Fibroblast of pulmonary artery (primary cell): ENCODE data around the gene ATOSB.

Experiments used
- DNase-seq: peaks from one replicate; pipeline ENCODE4 v3.0.0-alpha.2; 2010; ENCODE audit warnings: low read depth
- H3K4me3 ChIP-seq: replicated peaks from 2 replicates; pipeline ENCODE4 v1.5.1; 2011; ENCODE audit warnings: low read depth, mild to moderate bottlenecking, control low read depth, low read length, moderate library complexity
- TF ChIP-seq, protein P1 (sequence below): IDR thresholded peaks from 2 replicates; pipeline ENCODE4 v1.5.1; 2011; ENCODE audit warnings: mild to moderate bottlenecking, control low read depth, low read length, inconsistent platforms; ENCODE audit errors: missing control alignments

Gene ATOSB

DNA sequence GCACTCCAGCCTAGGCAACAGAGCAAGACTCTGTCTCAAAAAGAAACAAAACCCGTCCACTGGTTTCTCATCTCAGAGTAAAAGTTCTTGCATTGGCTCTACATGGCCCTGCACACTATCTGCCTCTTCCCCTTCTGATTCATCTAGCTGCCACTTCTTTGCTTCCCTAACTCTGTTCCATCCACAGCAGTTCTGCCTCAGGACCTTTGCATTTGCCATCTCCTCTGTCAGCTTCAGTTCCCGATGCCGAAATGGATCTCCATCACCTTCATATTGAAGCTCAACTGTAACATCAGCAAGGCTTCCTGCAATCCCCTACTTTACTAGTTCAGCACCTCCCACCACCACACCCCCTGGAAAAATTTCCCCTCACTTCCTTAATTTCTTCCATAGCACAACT lies 18.1 kb downstream of the ATOSB start:
- DNase-seq: no peak
- TF ChIP-seq, protein P1, sequence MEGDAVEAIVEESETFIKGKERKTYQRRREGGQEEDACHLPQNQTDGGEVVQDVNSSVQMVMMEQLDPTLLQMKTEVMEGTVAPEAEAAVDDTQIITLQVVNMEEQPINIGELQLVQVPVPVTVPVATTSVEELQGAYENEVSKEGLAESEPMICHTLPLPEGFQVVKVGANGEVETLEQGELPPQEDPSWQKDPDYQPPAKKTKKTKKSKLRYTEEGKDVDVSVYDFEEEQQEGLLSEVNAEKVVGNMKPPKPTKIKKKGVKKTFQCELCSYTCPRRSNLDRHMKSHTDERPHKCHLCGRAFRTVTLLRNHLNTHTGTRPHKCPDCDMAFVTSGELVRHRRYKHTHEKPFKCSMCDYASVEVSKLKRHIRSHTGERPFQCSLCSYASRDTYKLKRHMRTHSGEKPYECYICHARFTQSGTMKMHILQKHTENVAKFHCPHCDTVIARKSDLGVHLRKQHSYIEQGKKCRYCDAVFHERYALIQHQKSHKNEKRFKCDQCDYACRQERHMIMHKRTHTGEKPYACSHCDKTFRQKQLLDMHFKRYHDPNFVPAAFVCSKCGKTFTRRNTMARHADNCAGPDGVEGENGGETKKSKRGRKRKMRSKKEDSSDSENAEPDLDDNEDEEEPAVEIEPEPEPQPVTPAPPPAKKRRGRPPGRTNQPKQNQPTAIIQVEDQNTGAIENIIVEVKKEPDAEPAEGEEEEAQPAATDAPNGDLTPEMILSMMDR: no peak
- no peak overlapping the region for H3K4me3 ChIP-seq

DNA sequence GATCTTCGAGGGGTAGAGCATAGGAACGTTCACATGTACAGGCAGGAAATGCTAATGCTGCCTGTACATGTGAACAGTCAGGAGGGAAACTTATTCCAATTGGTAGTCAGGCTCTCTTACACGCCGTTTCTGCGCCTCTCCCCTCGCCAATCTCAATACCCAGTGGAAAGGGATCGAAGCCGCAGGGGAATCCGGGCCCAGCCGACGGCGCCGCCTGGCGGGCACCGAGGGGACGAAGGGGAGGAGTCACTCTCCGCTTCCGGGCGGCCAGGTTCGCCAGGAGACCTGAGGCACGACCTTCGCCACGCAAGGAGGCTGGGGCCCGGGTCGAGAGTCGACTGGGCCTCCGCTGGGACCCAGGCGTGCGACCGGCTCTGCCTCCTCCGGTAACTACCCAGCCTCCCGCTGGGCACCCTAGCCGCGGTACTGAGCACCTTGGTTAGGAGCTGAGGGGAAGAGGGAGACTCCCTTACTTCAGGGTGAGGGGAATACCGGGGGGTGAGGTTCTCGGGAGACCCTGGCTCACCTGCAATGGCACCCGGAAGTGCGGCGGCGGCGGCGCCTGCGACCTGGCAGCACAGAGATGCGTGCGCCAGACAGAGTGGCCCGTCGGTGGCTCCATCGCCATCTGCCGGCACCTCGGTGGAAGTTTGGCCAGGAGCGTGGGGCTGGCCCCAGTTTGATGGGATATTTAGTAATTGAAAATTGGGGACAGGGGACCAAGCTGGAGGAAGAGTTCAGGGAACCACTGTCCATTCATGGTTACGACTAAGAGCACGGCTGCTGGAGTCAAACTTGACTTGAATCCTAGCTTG lies 19.4 kb downstream of the ATOSB start, which contains the start of gene PIGO:
PIGO (minus strand) TSS at position 557 of the 815 bp plus-strand sequence. CDS start 1,026 bp downstream, outside the sequence.
- peak within 1 kb of the TSS; percentile 84 for H3K4me3 ChIP-seq
- TF ChIP-seq, protein P1: peak; percentile 81
- DNase-seq: peak; percentile 83

DNA sequence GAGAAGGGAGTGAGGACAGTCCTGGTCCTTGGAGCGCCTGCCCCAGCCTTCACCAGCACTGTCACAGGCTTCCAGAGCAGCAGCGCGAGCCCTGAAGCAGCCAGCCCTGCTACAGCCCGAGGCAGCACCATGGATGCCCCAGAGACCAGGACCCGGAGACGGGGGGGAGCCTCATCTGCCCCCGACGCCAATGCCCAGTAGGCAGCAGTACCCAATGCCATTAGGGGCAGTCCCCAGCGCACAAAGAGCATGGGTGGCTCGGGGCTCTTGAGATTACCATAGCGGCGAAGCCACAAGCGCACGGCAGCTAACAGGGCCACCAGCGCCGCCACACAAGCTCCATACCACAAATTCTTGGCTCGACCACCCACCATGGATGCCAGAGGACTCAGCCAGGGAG lies 24.1 kb downstream of the ATOSB start:
- no peak overlapping the region for H3K4me3 ChIP-seq
- no peak for DNase-seq
- TF ChIP-seq, protein P1: no peak

DNA sequence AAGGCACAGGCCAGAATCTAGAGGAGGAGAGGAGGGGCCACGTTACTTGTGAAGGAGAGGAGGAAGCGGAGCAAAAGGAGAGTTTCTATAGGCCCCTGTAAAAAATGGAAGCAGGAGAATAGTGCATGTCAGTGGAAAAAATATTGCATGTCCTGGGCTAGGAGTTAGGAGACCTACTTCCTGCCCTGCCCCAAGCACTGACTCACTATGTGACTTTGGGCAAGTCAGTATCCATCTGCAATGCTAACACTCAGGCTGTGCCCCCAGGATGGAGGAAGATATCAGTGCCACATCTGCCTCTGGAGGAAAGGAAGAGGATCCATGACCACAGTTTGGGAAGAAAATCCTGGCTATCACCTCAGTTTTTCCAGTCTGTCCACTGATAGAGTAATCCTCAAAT lies 26.2 kb downstream of the ATOSB start:
- no peak for DNase-seq
- H3K4me3 ChIP-seq: no peak overlapping the region
- TF ChIP-seq, protein P1: no peak

DNA sequence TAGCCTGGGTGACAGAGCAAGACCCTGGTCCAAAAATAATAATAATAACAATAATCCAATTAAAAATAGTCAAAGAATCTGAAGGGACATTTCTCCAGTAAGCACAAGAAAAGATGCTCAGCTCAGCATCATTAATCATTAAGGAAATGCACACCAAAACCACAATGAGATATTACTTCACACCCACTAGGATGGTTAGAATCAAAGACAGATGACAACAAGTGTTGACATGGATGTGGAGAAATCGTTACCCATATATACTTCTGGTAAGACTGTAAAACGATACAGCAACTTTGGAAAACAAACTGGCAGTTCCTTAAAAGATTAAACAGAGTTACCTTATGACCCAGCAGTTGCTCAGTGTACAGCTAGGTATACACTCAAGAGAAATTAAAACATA lies 30.6 kb downstream of the ATOSB start:
- DNase-seq: no peak
- H3K4me3 ChIP-seq: no peak overlapping the region
- TF ChIP-seq, protein P1: no peak

DNA sequence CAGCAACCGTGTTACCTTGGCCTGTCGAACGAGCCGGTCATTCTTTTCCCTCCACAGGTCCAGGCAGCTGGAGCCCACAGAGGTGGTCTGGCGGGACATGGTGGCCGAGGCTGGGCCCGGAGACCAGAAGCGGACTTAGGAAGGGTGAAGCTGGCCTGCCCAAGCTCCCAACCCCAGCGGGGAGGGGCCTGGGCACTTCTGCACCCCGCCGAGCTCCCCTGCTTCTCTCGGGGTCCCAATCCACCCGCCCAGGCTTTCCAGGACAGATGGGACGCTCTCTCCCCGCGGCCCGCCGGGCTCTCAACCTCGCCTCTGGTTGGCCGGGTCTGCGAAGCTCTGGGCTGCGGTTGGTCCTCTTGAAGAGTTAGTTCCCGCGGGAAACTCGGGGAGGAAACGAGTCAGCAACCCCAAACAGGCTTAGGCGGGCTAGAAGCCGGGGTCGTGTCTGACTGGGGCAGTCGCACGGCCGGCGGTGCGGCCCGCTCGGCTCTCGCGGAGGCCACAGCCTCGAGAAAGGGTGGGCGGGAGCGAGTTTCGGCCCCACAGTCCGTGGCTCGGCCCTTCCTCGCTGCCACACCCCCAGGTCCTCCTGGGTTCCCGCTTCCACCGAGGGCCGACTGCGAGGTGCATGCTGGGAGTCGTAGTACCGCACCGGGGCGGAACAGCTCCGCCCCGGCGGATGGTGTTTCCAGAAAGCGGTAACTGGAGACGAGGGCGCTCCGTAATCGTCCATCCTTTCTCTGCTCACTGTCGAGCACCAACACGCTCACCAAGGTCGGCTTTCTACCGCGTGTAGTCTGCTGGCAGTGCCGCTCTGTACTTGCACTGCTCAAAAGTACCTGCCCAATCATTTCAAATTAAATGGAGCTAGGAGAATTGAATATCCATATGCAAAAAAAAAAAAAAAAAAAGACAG lies 36.0 kb downstream of the ATOSB start, which contains the start of gene FANCG:
FANCG (minus strand) TSS at position 517 of the 916 bp plus-strand sequence; CDS start at position 99, 418 bp downstream.
- peak; percentile 92 for DNase-seq
- TF ChIP-seq, protein P1: no peak
- H3K4me3 ChIP-seq: peak within 1 kb of the TSS; percentile 81
